Ishikawa (cell line): Measurements from ENCODE around the gene MARCHF11.

ENCODE experiments used
- CEBPB ChIP-seq: IDR thresholded peaks from 2 replicates; pipeline ENCODE4 v1.6.1; 2012
- EGR1 ChIP-seq: IDR thresholded peaks from 2 replicates; pipeline ENCODE4 v1.6.1; 2012
- RAD21 ChIP-seq: IDR thresholded peaks from 2 replicates; pipeline ENCODE4 v1.6.1; 2012; ENCODE audit warnings: low read depth
- TAF1 ChIP-seq: IDR thresholded peaks from 2 replicates; pipeline ENCODE4 v1.6.1; 2012; ENCODE audit warnings: low read depth, mild to moderate bottlenecking
- TCF12 ChIP-seq: IDR thresholded peaks from 2 replicates; pipeline ENCODE4 v1.6.1; 2012; ENCODE audit warnings: low read depth
- YY1 ChIP-seq: IDR thresholded peaks from 2 replicates; pipeline ENCODE4 v1.6.1; 2012; ENCODE audit warnings: low read depth
- TF ChIP-seq, protein P1 (sequence below): IDR thresholded peaks from 2 replicates; pipeline ENCODE4 v1.6.1; 2012

GRCh38 chr5:16156152-16156551 is 23.4 kb downstream of the MARCHF11 start:
- no peak for TF ChIP-seq EGR1
- TF ChIP-seq TAF1 = no peak
- TF ChIP-seq TCF12 = no peak
- no peak for TF ChIP-seq RAD21
- TF ChIP-seq CEBPB = no peak
- TF ChIP-seq YY1 = no peak
- TF ChIP-seq, protein P1, sequence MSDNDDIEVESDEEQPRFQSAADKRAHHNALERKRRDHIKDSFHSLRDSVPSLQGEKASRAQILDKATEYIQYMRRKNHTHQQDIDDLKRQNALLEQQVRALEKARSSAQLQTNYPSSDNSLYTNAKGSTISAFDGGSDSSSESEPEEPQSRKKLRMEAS = no peak
